Measurements from ENCODE around the gene CELA2A.
"Not testable (repeated sequence)": the region's sequence is repeated elsewhere in the genome, so short reads cannot be mapped to it uniquely, and the experiment has no call there.

The CELA2A gene

GRCh38 chr1:15445390-15446122 lies 11.0 kb upstream of the CELA2A start:
- peak; percentile 41 for DNase-seq

- no peak for DNase-seq
Measured at GRCh38 chr1:15446212-15446611, 10.3 kb upstream of the CELA2A start.

GRCh38 chr1:15448877-15449462 lies 7.6 kb upstream of the CELA2A start:
- no peak for DNase-seq

GRCh38 chr1:15449567-15449966 lies 7.0 kb upstream of the CELA2A start:
- no peak for DNase-seq

GRCh38 chr1:15451014-15451722 lies 5.4 kb upstream of the CELA2A start:
- DNase-seq = no peak

- no peak for DNase-seq
Measured at GRCh38 chr1:15452216-15452615, 4.3 kb upstream of the CELA2A start.

GRCh38 chr1:15452866-15453571 lies 3.5 kb upstream of the CELA2A start:
- DNase-seq = no peak

- no peak for DNase-seq
Measured at GRCh38 chr1:15453734-15454133, 2.8 kb upstream of the CELA2A start.

GRCh38 chr1:15454256-15454655 lies 2.3 kb upstream of the CELA2A start:
- DNase-seq = no peak

GRCh38 chr1:15455522-15455921 lies 1.0 kb upstream of the CELA2A start:
- no peak for DNase-seq

- DNase-seq = no peak
Measured at GRCh38 chr1:15457585-15457984, 1.1 kb downstream of the CELA2A start.

- DNase-seq = not testable (repeated sequence)
Measured at GRCh38 chr1:15458388-15458787, 1.9 kb downstream of the CELA2A start.

GRCh38 chr1:15459771-15460707 lies 3.5 kb downstream of the CELA2A start:
- DNase-seq = no peak

GRCh38 chr1:15460708-15461095 lies 4.2 kb downstream of the CELA2A start:
- DNase-seq = no peak

- DNase-seq = not testable (repeated sequence)
Measured at GRCh38 chr1:15463064-15463800, 6.7 kb downstream of the CELA2A start.

GRCh38 chr1:15463926-15464322 lies 7.4 kb downstream of the CELA2A start:
- DNase-seq = not testable (repeated sequence)

- no peak for DNase-seq
Measured at GRCh38 chr1:15465674-15466073, 9.1 kb downstream of the CELA2A start.

GRCh38 chr1:15466955-15467625 lies 10.6 kb downstream of the CELA2A start:
- DNase-seq = not testable (repeated sequence)

- no peak for DNase-seq
Measured at GRCh38 chr1:15468145-15468544, 11.6 kb downstream of the CELA2A start.

- no peak for DNase-seq
Measured at GRCh38 chr1:15469361-15469760, 12.8 kb downstream of the CELA2A start.

All from hematopoietic multipotent progenitor cell treated with erythropoietin and hydrocortisone succinate and interleukin-3 and kit ligand, for 4 days (in vitro differentiated cells).